HG03280 (cell line): ENCODE results near the gene ITGA6.

Source experiments
- ATAC-seq: cut with Tn5 transposase; IDR thresholded peaks from one replicate; pipeline ENCODE4 v1.9.1; 2021; ENCODE audit warnings: mild to moderate bottlenecking, moderate library complexity; ENCODE audit not compliant: unreplicated experiment

The ITGA6 gene

GRCh38 chr2:172462849-172463381 is 35.5 kb downstream of the ITGA6 start:
- ATAC-seq: no peak

- no peak for ATAC-seq
These were observed 37.2 kb downstream of the ITGA6 start for GRCh38 chr2:172464400-172465129.

- ATAC-seq: no peak
These were observed 38.3 kb downstream of the ITGA6 start for GRCh38 chr2:172465417-172466334.

- ATAC-seq: no peak
These were observed 40.0 kb downstream of the ITGA6 start for GRCh38 chr2:172467382-172467781.

GRCh38 chr2:172470958-172471922 is 43.9 kb downstream of the ITGA6 start:
- no peak for ATAC-seq

- no peak for ATAC-seq
These were observed 45.2 kb downstream of the ITGA6 start for GRCh38 chr2:172472446-172473033.

GRCh38 chr2:172473167-172473566 is 45.8 kb downstream of the ITGA6 start:
- ATAC-seq: no peak

- no peak for ATAC-seq
These were observed 51.0 kb downstream of the ITGA6 start for GRCh38 chr2:172478353-172478752.

GRCh38 chr2:172480301-172481218 is 53.2 kb downstream of the ITGA6 start:
- no peak for ATAC-seq

- ATAC-seq: no peak
These were observed 54.3 kb downstream of the ITGA6 start for GRCh38 chr2:172481507-172482262.

GRCh38 chr2:172484253-172484652 is 56.9 kb downstream of the ITGA6 start:
- peak; percentile 25 for ATAC-seq

- ATAC-seq: peak; percentile 76
These were observed 57.3 kb downstream of the ITGA6 start for GRCh38 chr2:172484706-172485105.

GRCh38 chr2:172488556-172488955 is 61.2 kb downstream of the ITGA6 start:
- no peak for ATAC-seq

- ATAC-seq: no peak
These were observed 62.3 kb downstream of the ITGA6 start for GRCh38 chr2:172489681-172490080.

- ATAC-seq: no peak
These were observed 68.8 kb downstream of the ITGA6 start for GRCh38 chr2:172496160-172496608.

GRCh38 chr2:172507199-172507598 is 79.8 kb downstream of the ITGA6 start:
- ATAC-seq: no peak

- ATAC-seq: no peak
These were observed 82.7 kb downstream of the ITGA6 start for GRCh38 chr2:172510088-172510487.

GRCh38 chr2:172510548-172510947 is 83.2 kb downstream of the ITGA6 start:
- ATAC-seq: no peak
